ENCODE measurements around the gene RASSF8.

GRCh38 chr12:26029736-26030022 is 71.2 kb downstream of the RASSF8 start:
- TF ChIP-seq CTCF (IDR thresholded peaks at IDR 0.05; ENCODE audit: low read depth, low read length) (no peak), POLR2A (IDR thresholded peaks at IDR 0.05; ENCODE audit: extremely low read depth, insufficient read length) (no peak), MYC (IDR thresholded peaks at IDR 0.05; ENCODE audit: low read depth, low read length) (no peak), MAX (IDR thresholded peaks at IDR 0.05; ENCODE audit: low read depth, low read length) (no peak)
